ENCODE results near the gene SCGB1A1.

- TF ChIP-seq CTCF (IDR thresholded peaks at IDR 0.05; ENCODE audit: poor library complexity, severe bottlenecking) (no peak), EZH2 (IDR thresholded peaks at IDR 0.05; ENCODE audit: borderline replicate concordance, insufficient read depth, low read length, poor library complexity, severe bottlenecking) (no peak), REST (IDR thresholded peaks at IDR 0.05; ENCODE audit: borderline replicate concordance) (no peak), TAF1 (IDR thresholded peaks at IDR 0.05; ENCODE audit: low read depth) (no peak)
These were observed 25.5 kb downstream of the SCGB1A1 start for GRCh38 chr11:62444236-62444833.

Measured in neural cell (in vitro differentiated cells).